Spleen (tissue), 11 donors: ENCODE results near the gene ZNF580. TPM values are rescaled to one million over a fixed set of nuclear protein-coding genes. Genes with fewer than 3 reads are reported as not detected.

ENCODE experiments used
- DNase-seq: peaks from one replicate; pipeline ENCODE4 v3.0.0-alpha.2; 2020
- H3K27ac ChIP-seq, 8 donors: fragments of 200-600 bp; sonication (generic) in 7 of 8; 1 replicate in 4 of 8; 2 replicates in 4 of 8; pipeline versions ENCODE4 v1.5.0 to v1.8.0; 2016 to 2021; ENCODE audit warnings: inconsistent platforms in 4 of 8, mild to moderate bottlenecking in 4 of 8, moderate library complexity in 1 of 8
- H3K27me3 ChIP-seq, 7 donors: fragments of 200-600 bp; sonication (generic) in 6 of 7; replicated peaks in 1 of 7; 1 replicate in 4 of 7; 2 replicates in 3 of 7; pipeline versions ENCODE4 v1.5.0 to v1.8.0; 2016 to 2021; ENCODE audit warnings: inconsistent platforms in 3 of 7, mild to moderate bottlenecking in 1 of 7
- H3K36me3 ChIP-seq, 6 donors: fragments of 200-600 bp; sonication (generic) in 5 of 6; 1 replicate in 4 of 6; 2 replicates in 2 of 6; pipeline versions ENCODE4 v1.5.0 to v1.8.0; 2016 to 2021; ENCODE audit warnings: inconsistent platforms in 2 of 6
- H3K4me1 ChIP-seq, 6 donors: fragments of 200-600 bp; sonication (generic) in 5 of 6; 1 replicate in 3 of 6; 2 replicates in 3 of 6; pipeline versions ENCODE4 v1.5.0 to v1.8.0; 2016 to 2021; ENCODE audit warnings: inconsistent platforms in 3 of 6
- H3K4me3 ChIP-seq, 8 donors: fragments of 200-600 bp; sonication (generic) in 7 of 8; 1 replicate in 4 of 8; 2 replicates in 4 of 8; pipeline versions ENCODE4 v1.5.0 to v1.8.0; 2016 to 2021; ENCODE audit warnings: inconsistent platforms in 4 of 8, mild to moderate bottlenecking in 4 of 8, moderate library complexity in 2 of 8
- H3K9me3 ChIP-seq, 8 donors: fragments of 200-600 bp; sonication (generic) in 7 of 8; 1 replicate in 4 of 8; 2 replicates in 4 of 8; pipeline versions ENCODE4 v1.5.0 to v1.8.0; 2016 to 2021; ENCODE audit warnings: inconsistent platforms in 4 of 8
- POLR2A ChIP-seq, 3 donors: fragments of 450-650 bp; IDR thresholded peaks; one replicate each; pipeline ENCODE4 v1.5.1; 2017; ENCODE audit warnings: antibody characterized with exemption in 3 of 3, mild to moderate bottlenecking in 1 of 3
- POLR2AphosphoS5 ChIP-seq, 3 donors: sonication (generic); formaldehyde crosslinking; IDR thresholded peaks; one replicate each; pipeline ENCODE4 v1.5.1; 2017; ENCODE audit warnings: antibody characterized with exemption in 3 of 3
- WGBS, 5 donors: extraction: QIAGEN DNeasy Blood & Tissue Kit in 3 of 5; methylation state at CpG; one replicate each; pipeline versions ENCODE4 v1.1.5 to v1.1.7; 2013 to 2018; 5-methylcytosine and 5-hydroxymethylcytosine counted together
- intact Hi-C: fragments of 100-400 bp; cut with DNase I; formaldehyde crosslinking; loops from one replicate; pipeline ENCODE4 v1.15.0; 2023; ENCODE audit warnings: low total_unique reads
- polyA plus RNA-seq, 3 donors: library from polyadenylated mRNA; stranded (reverse); fragments of 200-250 nt; gene quantifications; one replicate each; pipeline ENCODE4 v1.2.1, GENCODE V29; 2013
- total RNA-seq, 7 donors: library from RNA; depleted of rRNA in 3 of 7; stranded (reverse); fragments of >200 nt in 3 of 7; fragmentation: NEBNext Ultra II Directional in 4 of 7; extraction: Animal tissue kit (Norgen Biotek cat#: 25700) in 4 of 7; gene quantifications; one replicate each; pipeline versions ENCODE4 v1.1.0 to v1.2.1, GENCODE V29; 2016 to 2021
- TF ChIP-seq, protein P1 (sequence below), 11 experiments: fragments of 200-600 bp in 7 of 11; fragments of 450-650 bp in 4 of 11; sonication (generic) in 4 of 11; IDR thresholded peaks in 8 of 11; conservative IDR thresholded peaks in 3 of 11; 1 replicate in 7 of 11; 2 replicates in 4 of 11; pipeline versions ENCODE4 v1.4.0 to v1.8.0; 2016 to 2021; ENCODE audit warnings: antibody characterized with exemption in 11 of 11, inconsistent platforms in 4 of 11, mild to moderate bottlenecking in 1 of 11
- donor health status: healthy with polysubstance abuse.
- donor health status: DM: no; HTN: no; CAD: no; lungs with moderate emphysema.
- donor health status: DM: no; HTN: no; CAD: no.
- donor health status: Bipolar disorder and iron deficiency.
- donor health status: healthy.
- donor health status: DM: no; HTN: no; CAD: no.
- donor health status: DM: yes; HTN: yes; CAD: no.

ZNF580 gene
- total and polyA plus RNA-seq, 10 donors: 18.9 to 58.7 (median 32.5) TPM

DNA sequence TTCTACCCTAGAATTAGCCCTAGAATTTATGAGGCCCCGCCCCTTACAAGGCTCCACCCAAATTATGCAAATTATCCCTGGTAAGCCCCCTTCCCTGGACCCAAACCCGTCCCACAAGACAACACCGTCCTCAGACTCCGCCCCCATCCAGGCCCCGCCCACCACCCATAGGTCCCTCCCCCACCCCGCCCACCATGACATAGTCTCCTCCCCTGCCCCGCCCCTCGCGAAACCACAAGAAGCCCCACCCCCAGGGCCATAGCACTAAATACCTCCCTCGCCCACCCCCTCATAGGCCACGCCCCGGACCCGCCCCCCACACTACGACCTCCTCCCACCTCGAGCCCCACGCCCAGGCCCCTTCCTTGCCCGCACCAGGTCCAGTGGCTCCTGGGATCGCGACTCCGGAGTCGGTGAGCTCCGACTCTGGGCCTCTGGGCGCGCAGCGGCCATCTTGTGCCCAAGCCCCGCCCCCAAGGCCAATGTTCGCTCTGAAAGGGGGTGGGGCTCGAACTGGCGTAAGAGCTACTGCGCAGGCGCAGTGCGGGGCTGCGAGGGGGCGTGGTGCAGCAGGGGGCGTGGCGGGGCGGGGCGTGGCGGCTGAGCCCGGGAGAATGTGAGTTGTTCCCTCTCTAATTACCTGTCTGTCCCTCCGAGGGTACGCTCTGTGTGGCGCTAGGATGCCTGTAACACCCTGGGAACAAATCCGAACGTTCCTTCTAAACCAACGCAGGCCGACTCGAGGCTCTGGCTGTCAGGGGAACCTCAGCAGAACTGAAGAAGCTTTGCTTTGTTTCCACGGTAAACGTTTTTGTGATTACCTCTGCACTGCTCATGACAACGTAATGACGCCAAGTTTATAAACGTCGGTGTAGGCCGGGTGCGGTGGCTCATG is 16.4 kb upstream of the ZNF580 start, which contains the start of gene ZNF784:
Gene ZNF784 (minus strand): TSS at position 458 of the 895 bp plus-strand sequence. CDS start 5 bp downstream, at position 453.
- H3K27ac ChIP-seq: peak within 1 kb of the TSS; percentile 92 to 98 (median 94)
- H3K27me3 ChIP-seq: no peaks in the 10 kb centered on the region
- peak within 1 kb of the TSS; percentile 25 to 77 (median 44) for H3K4me3 ChIP-seq
- TF ChIP-seq, protein P1, sequence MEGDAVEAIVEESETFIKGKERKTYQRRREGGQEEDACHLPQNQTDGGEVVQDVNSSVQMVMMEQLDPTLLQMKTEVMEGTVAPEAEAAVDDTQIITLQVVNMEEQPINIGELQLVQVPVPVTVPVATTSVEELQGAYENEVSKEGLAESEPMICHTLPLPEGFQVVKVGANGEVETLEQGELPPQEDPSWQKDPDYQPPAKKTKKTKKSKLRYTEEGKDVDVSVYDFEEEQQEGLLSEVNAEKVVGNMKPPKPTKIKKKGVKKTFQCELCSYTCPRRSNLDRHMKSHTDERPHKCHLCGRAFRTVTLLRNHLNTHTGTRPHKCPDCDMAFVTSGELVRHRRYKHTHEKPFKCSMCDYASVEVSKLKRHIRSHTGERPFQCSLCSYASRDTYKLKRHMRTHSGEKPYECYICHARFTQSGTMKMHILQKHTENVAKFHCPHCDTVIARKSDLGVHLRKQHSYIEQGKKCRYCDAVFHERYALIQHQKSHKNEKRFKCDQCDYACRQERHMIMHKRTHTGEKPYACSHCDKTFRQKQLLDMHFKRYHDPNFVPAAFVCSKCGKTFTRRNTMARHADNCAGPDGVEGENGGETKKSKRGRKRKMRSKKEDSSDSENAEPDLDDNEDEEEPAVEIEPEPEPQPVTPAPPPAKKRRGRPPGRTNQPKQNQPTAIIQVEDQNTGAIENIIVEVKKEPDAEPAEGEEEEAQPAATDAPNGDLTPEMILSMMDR (IDR thresholded peaks at IDR 0.05 in 8 of 11, conservative IDR thresholded peaks at IDR 0.05 in 3 of 11): peak in 1 of 11 experiments; percentile 14
- TF ChIP-seq POLR2AphosphoS5 (IDR thresholded peaks at IDR 0.05): peak; percentile 86 to 91 (median 88)
- TF ChIP-seq POLR2A (IDR thresholded peaks at IDR 0.05): peak in 2 of 3 donors; percentile 15 to 20
- intact Hi-C loops: no loop called here
- peak; percentile 96 for DNase-seq
- no peaks in the 10 kb centered on the region for H3K9me3 ChIP-seq
- peaks cover 0 to 25% (median 8%) of the 10 kb centered on the region in 6 donors for H3K36me3 ChIP-seq
- 1% methylated on average over 25 to 56 of the region's 56 CpGs for WGBS, 5 donors
- peaks cover 0 to 74% (median 36%) of the 10 kb centered on the region in 6 donors for H3K4me1 ChIP-seq

DNA sequence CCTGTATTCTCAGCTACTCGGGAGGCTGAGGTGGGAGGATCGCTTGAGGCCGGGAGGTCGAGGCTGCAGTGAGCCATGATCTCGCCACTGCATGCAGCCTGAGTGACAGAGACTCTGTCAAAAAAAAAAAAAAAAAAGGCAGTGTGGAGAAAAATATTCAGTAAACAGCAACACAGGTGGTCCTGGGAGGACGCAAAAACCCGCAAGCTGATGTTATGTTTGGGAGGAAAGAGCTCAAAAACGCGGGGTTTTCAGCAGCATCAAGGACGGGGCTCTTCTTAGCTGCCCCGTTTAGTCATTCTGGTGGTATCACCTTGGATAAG is 15.8 kb upstream of the ZNF580 start:
- Histone ChIP-seq H3K36me3 (peaks cover 0 to 25% (median 8%) of the 10 kb centered on the region in 6 donors), H3K4me3 (peak overlapping the region; percentile 25 to 77 (median 44)), H3K4me1 (peaks cover 0 to 68% (median 36%) of the 10 kb centered on the region in 6 donors), H3K27ac (peak overlapping the region; percentile 92 to 98 (median 94)), H3K27me3 (no peaks in the 10 kb centered on the region), H3K9me3 (no peaks in the 10 kb centered on the region)
- no peak for DNase-seq
- intact Hi-C loops: no loop called here
- TF ChIP-seq, protein P1 (IDR thresholded peaks at IDR 0.05 in 8 of 11, conservative IDR thresholded peaks at IDR 0.05 in 3 of 11): no peak
- TF ChIP-seq POLR2A (IDR thresholded peaks at IDR 0.05) (no peak), POLR2AphosphoS5 (IDR thresholded peaks at IDR 0.05) (no peak)
- WGBS, 5 donors: 42 to 52% (median 45%) methylated on average over 11 of the region's 11 CpGs

DNA sequence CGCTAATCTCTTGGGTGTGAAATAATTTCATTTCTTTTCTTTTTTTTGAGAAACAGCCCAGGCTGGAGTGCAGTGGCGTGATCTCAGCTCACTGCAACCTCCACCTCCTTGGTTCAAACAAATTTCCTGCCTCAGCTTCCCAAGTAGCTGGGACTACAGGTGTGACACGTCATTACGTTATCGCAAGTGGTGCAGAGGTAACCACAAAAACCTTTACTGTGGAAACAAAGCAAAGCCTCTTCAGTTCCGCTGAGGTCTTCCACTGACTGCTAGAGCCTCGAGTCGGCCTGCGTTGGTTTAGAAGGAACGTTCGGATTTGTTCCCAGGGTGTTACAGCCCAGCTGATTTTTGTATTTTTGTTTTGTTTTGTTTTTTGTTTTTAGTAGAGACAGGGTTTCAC is 14.5 kb upstream of the ZNF580 start:
- intact Hi-C loops: no loop called here

More for the DNA sequence above, 14.5 kb upstream of the ZNF580 start:
- TF ChIP-seq POLR2A (IDR thresholded peaks at IDR 0.05): no peak
- TF ChIP-seq POLR2AphosphoS5 (IDR thresholded peaks at IDR 0.05): peak in 1 of 3 donors; percentile 56
- TF ChIP-seq, protein P1 (IDR thresholded peaks at IDR 0.05 in 8 of 11, conservative IDR thresholded peaks at IDR 0.05 in 3 of 11): no peak
- Histone ChIP-seq H3K36me3 (peaks cover 0 to 13% (median 8%) of the 10 kb centered on the region in 6 donors), H3K27ac (peak overlapping the region in 4 of 8 donors; percentile 17 to 48 (median 32)), H3K4me1 (peaks cover 0 to 57% (median 26%) of the 10 kb centered on the region in 6 donors), H3K4me3 (no peak overlapping the region), H3K9me3 (no peaks in the 10 kb centered on the region), H3K27me3 (no peaks in the 10 kb centered on the region)
- WGBS, 5 donors: 73 to 87% (median 76%) methylated on average over 11 of the region's 11 CpGs
- no peak for DNase-seq
